HG02678 (cell line): Measurements from ENCODE around the gene TMEM74B.

Experiments
- ATAC-seq: cut with Tn5 transposase; IDR thresholded peaks from one replicate; pipeline ENCODE4 v1.9.1; 2021; ENCODE audit warnings: mild to moderate bottlenecking, moderate library complexity; ENCODE audit not compliant: unreplicated experiment

TMEM74B gene

GRCh38 chr20:1183153-1183552 is 1.6 kb downstream of the TMEM74B start:
- ATAC-seq: no peak

GRCh38 chr20:1182106-1182505 is 2.7 kb downstream of the TMEM74B start:
- ATAC-seq: no peak

- ATAC-seq: no peak
These were observed 3.8 kb downstream of the TMEM74B start for GRCh38 chr20:1180949-1181348.

- ATAC-seq: no peak
These were observed 6.2 kb downstream of the TMEM74B start for GRCh38 chr20:1178623-1179022.

GRCh38 chr20:1178103-1178502 is 6.7 kb downstream of the TMEM74B start:
- ATAC-seq: no peak

GRCh38 chr20:1177680-1178079 is 7.1 kb downstream of the TMEM74B start:
- ATAC-seq: no peak

- no peak for ATAC-seq
These were observed 10.0 kb downstream of the TMEM74B start for GRCh38 chr20:1174787-1175186.

- ATAC-seq: no peak
These were observed 11.1 kb downstream of the TMEM74B start for GRCh38 chr20:1173698-1174097.

GRCh38 chr20:1171461-1172093 is 13.2 kb downstream of the TMEM74B start:
- no peak for ATAC-seq

- ATAC-seq: no peak
These were observed 15.6 kb downstream of the TMEM74B start for GRCh38 chr20:1169224-1169623.

GRCh38 chr20:1166948-1167720 is 17.6 kb downstream of the TMEM74B start:
- ATAC-seq: no peak

- no peak for ATAC-seq
These were observed 18.8 kb downstream of the TMEM74B start for GRCh38 chr20:1165941-1166340.

- ATAC-seq: no peak
These were observed 19.3 kb downstream of the TMEM74B start for GRCh38 chr20:1165521-1165920.

- no peak for ATAC-seq
These were observed 19.9 kb downstream of the TMEM74B start for GRCh38 chr20:1164871-1165270.

- ATAC-seq: no peak
These were observed 21.1 kb downstream of the TMEM74B start for GRCh38 chr20:1163653-1164052.

GRCh38 chr20:1163105-1163504 is 21.7 kb downstream of the TMEM74B start:
- ATAC-seq: no peak

- no peak for ATAC-seq
These were observed 23.8 kb downstream of the TMEM74B start for GRCh38 chr20:1160991-1161390.

- no peak for ATAC-seq
These were observed 24.3 kb downstream of the TMEM74B start for GRCh38 chr20:1160496-1160895.

GRCh38 chr20:1155342-1155741 is 29.4 kb downstream of the TMEM74B start:
- ATAC-seq: no peak

- ATAC-seq: no peak
These were observed 30.1 kb downstream of the TMEM74B start for GRCh38 chr20:1154691-1155090.

- ATAC-seq: no peak
These were observed 30.6 kb downstream of the TMEM74B start for GRCh38 chr20:1154226-1154625.

GRCh38 chr20:1150968-1151367 is 33.8 kb downstream of the TMEM74B start:
- ATAC-seq: no peak

- no peak for ATAC-seq
These were observed 34.6 kb downstream of the TMEM74B start for GRCh38 chr20:1150218-1150617.
